Measurements from ENCODE around the gene KLF12. TPM values are rescaled to one million over a fixed set of nuclear protein-coding genes. Genes with fewer than 3 reads are reported as not detected.

The KLF12 gene
- total RNA-seq (2014; rRNA removed; shearing (Covaris generic)) = 4.1 and 6.6 TPM in 2 replicates

DNA sequence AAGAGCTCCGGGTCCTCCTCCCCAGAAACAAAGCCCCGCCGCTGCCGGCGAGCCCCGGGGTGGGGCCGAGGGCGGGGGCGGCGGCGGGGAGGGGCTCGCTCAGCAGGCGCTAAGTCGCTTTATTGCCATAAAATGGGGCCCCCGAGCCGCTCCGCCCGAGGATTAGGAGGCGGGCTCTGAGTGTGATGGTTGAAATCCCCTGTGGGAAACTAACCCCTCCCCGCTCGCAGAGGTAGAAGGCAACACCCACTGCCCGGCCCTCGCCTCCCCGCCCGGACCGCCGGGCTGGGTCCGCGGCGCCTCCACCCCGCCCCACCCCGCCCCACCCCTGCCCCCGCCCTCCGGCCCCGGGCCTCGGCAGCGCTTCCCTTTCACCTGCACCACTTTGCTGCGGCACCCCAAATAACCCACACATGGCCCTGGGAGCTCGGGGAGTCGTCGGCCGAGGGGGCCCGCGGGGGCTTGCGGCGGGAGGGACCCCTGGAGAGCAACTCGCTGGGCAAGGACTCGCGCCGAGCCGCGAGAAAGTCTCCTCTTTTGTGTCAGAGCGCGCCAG lies at the start of gene KLF12:
KLF12 (minus strand) TSS at position 184 of the 556 bp plus-strand sequence.
- DNase-seq (ENCODE audit: low read depth) = peak; percentile 91

GRCh38 chr13:74182491-74182890 lies 48.3 kb upstream of the KLF12 start:
- no peak for DNase-seq (ENCODE audit: low read depth)

DNA sequence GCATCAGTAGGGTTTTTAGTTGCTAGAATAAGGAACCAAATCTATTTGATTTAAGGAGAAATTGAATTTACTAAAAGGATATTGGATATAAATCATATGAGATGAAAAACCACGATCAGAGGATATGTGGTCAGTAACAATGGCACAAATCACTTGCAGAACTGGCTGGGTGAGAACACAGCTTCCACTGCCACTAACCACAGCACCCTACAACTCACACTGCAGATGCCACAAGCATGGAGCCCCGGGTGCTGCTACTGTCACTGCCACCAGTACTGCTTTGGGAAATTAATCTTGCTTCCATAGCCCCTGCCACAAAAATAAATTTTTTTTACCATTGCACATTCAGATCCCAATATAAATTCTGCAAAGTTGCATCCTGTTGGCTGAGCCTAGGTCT lies 40.6 kb upstream of the KLF12 start:
- DNase-seq (ENCODE audit: low read depth) = no peak

GRCh38 chr13:74173822-74174221 lies 39.6 kb upstream of the KLF12 start:
- DNase-seq (ENCODE audit: low read depth) = no peak

GRCh38 chr13:74171641-74172040 lies 37.4 kb upstream of the KLF12 start:
- DNase-seq (ENCODE audit: low read depth) = no peak

DNA sequence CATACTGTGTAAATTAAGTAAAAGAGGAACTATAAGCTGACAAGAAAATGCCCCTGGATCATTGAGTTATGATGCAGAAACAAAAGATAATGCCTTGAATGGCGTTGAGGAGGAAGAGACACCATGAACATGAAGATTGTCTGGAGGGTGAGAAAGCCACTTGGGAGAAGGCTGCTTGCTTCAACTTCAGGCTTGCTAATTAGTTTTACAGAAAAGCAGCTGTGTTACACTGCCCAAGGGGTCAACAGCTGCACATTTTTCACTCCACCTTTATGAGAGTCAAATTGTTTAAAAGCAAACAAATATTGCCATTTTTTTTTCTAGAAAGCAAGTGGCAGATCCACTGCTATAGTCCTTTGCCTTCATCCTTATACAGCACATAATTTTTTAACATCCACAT lies 35.5 kb upstream of the KLF12 start:
- DNase-seq (ENCODE audit: low read depth) = no peak

DNA sequence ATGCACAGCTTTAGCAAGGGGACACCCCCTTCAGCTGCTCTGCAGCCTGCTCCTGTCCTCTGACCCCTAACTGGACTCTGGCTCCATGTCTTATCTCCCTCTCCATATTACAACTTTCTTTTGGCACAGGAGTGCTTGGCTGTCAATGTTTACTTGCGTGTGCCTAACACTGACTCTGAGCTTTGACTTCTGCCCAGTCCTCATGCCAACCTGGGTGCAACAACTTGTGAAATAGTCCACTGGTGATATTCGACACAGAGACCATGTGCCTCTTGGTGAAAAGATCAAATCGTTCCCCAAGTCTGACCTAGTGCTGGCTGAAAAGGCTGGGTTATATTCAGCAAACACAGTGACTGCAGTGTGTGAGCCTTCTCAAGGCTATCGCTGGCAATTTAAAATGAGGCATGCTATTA lies 34.1 kb upstream of the KLF12 start:
- DNase-seq (ENCODE audit: low read depth) = no peak

- DNase-seq (ENCODE audit: low read depth) = no peak
Observed at GRCh38 chr13:74166261-74167004, 32.2 kb upstream of the KLF12 start.

- no peak for DNase-seq (ENCODE audit: low read depth)
Observed at GRCh38 chr13:74162782-74163181, 28.6 kb upstream of the KLF12 start.

DNA sequence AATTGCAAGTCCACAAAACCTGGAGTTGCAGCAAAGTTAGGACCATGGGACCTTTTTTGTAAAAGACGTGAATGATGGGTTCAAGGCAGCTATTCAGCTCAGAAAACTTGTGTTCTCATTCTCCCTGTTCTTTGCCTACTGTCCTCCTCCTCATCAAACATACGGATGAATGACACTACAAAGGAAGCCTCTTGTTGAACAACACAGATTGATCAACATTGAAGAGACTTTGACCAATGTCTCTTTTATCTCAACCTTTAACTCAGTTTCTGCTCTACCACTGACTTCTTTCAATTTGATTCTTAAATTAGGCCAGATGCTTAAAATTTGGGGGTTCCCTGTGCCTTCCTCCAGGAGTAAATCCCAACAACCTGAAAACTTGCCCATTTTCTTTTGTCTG lies 27.9 kb upstream of the KLF12 start:
- no peak for DNase-seq (ENCODE audit: low read depth)

DNA sequence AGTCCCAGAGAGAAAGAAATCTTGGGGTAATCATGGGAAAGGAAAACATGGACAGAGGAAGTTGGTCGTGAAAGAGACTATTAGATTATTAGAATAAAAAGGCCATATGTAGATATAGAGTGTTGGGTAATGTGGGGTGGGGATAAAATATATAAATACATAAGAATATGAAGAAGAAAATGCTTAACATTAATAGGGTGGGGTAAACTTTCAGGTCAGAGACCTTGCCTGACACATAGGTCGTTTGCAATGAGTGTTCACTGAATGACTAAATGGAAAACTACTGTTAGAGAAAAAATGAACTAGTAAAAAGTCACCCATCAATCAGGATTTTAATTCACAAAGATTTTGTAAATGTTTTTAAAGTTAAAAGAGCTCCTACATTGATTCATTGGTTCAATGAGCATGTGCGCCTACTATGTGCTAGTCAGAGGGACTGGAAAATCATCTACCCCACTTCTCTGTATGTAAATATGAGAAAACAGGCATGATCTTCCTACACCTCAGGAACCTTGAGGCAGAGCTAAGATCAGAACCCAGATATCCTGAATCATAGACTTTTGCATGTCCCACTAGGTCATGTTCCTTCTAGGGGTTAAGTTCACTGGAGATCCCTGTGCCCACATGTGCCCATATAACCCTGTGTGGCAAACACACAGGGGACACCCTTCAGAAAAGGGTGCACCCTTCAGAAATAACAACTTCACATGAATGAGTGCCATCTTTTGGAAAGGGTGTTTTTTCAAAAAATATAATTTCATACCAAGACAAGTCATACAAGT lies 24.6 kb upstream of the KLF12 start:
- DNase-seq (ENCODE audit: low read depth) = no peak

GRCh38 chr13:74158028-74158427 lies 23.8 kb upstream of the KLF12 start:
- no peak for DNase-seq (ENCODE audit: low read depth)

GRCh38 chr13:74154981-74155380 lies 20.8 kb upstream of the KLF12 start:
- no peak for DNase-seq (ENCODE audit: low read depth)

GRCh38 chr13:74153316-74153715 lies 19.1 kb upstream of the KLF12 start:
- no peak for DNase-seq (ENCODE audit: low read depth)

DNA sequence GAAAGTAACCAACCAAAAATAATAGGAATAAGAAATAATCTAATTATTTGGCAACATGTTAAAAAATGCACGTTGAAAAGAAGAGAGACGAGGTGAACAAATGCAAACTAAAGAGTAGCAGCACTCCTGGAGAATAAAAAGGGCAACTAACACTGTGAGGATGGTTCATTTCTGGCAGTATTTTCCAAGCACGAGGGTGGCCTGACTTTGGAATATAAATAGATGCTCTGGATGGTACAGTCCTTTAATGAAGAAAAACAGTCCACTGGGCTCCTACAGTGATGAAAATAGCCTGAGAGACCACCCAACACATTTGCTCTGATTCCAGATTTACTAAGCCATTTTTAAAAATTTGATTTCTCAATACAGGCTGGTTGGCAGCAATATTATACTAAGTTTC lies 17.7 kb upstream of the KLF12 start:
- DNase-seq (ENCODE audit: low read depth) = no peak

DNA sequence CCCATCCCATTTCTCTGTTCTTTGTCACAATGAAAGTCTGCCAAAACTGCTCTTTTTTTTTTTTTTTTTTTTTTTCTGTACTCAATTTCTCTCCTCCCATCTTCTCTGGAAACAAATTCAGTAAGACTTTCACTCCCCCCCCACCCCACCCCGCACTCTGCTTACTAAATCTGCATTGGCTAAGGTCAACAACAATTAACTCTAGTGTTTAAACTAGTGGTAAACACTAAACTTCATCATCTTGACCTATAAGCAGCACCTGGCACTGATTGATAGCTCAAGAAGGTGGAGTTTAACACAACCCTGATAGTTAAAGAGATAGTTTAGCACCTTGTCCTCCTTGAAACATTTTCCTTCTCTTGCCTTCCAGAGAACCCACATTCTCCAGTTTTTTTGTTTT lies 14.1 kb upstream of the KLF12 start:
- no peak for DNase-seq (ENCODE audit: low read depth)

GRCh38 chr13:74145249-74145975 lies 11.2 kb upstream of the KLF12 start:
- no peak for DNase-seq (ENCODE audit: low read depth)

GRCh38 chr13:74144269-74144668 lies 10.1 kb upstream of the KLF12 start:
- no peak for DNase-seq (ENCODE audit: low read depth)

- DNase-seq (ENCODE audit: low read depth) = no peak
Observed at GRCh38 chr13:74142257-74142656, 8.1 kb upstream of the KLF12 start.

DNA sequence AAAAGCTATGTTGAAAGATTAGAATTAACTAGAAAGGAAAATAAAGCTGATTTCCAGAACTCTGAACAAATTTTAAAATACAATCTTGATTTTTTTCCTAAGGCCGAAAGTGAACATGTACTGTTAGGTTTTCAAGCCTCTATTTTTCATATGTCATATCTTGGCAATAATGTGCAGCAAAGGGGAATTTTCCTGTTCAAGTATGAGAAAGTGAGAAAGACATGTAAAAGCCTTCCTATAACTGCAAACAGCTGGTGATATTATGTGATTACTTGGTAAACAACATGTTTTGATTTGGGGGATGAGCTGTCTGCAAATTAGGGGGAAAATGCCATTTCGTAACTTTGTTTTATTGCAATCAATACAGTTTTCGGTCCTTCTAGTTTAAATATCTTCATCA lies 4.0 kb upstream of the KLF12 start:
- DNase-seq (ENCODE audit: low read depth) = no peak

DNA sequence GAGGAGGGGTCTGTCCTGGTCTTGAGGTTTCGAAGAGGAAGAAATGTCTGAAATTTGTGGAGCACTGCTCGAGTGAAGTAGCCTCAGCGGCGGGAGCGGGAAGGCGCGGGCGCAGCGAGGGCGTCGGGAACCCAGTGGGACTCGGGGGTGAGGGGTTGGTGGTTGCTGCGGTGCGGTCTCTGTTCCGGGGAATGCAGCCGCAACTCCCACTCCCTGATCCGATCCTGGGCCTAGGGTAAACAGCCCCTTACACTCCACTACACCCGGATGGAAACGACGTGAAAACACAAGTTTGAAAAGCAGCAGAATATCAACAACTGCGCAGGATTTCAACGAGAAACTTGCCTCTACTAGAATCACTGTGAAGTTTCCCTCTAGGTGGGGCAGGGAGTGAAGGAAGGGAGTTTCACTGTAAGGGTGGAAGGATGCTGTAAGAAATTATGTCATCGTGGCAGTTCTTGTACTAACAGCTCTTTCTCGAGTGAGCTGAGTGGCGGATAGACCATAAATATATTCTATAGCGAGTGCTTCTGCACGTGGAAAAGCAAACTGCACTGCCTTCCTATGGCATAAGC lies 2.0 kb upstream of the KLF12 start:
- no peak for DNase-seq (ENCODE audit: low read depth)
